Coronary artery (tissue), 2 donors: ENCODE measurements around the gene BCAS1.
A peak's percentile ranks its signal among the peaks of the same experiment; 100 is the strongest.

Experiments used
- DNase-seq: peaks from one replicate; pipeline ENCODE4 v3.0.0-alpha.2; 2017; ENCODE audit warnings: low spot score
- H3K27ac ChIP-seq, 2 donors: fragments of 200-600 bp; sonication (generic); one replicate each; pipeline ENCODE4 v1.5.1; 2016 to 2019
- H3K4me3 ChIP-seq: fragments of 200-600 bp; sonication (generic); 2 replicates; pipeline ENCODE4 v1.5.1; 2016; ENCODE audit warnings: mild to moderate bottlenecking, moderate library complexity
- TF ChIP-seq, protein P1 (sequence below): fragments of 200-600 bp; sonication (generic); IDR thresholded peaks from one replicate; pipeline ENCODE4 v1.5.1; 2019; ENCODE audit warnings: antibody characterized with exemption

Gene BCAS1

DNA sequence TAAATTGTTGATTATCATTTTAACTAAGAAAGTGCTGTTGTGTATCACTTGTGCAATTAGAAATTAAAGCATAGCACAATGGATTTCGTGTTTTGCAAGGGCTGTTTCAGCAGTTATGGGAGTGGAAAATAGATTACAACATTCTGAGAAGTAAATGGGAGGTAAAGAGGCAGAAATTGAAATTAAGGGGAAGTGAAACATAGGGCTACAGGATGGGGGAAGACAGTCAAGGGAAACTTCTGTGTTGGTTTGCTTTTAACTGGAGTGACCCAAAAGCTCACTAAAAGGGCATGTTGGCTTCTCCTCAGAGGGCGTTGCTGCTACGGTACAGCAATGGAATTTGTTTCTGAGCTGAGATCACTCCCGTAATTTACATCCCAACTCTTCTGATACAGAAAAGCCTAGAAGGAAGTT is 147.5 kb downstream of the BCAS1 start:
- TF ChIP-seq, protein P1, sequence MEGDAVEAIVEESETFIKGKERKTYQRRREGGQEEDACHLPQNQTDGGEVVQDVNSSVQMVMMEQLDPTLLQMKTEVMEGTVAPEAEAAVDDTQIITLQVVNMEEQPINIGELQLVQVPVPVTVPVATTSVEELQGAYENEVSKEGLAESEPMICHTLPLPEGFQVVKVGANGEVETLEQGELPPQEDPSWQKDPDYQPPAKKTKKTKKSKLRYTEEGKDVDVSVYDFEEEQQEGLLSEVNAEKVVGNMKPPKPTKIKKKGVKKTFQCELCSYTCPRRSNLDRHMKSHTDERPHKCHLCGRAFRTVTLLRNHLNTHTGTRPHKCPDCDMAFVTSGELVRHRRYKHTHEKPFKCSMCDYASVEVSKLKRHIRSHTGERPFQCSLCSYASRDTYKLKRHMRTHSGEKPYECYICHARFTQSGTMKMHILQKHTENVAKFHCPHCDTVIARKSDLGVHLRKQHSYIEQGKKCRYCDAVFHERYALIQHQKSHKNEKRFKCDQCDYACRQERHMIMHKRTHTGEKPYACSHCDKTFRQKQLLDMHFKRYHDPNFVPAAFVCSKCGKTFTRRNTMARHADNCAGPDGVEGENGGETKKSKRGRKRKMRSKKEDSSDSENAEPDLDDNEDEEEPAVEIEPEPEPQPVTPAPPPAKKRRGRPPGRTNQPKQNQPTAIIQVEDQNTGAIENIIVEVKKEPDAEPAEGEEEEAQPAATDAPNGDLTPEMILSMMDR = no peak
- peak; percentile 47 for DNase-seq
- Histone ChIP-seq H3K4me3 (no peak overlapping the region), H3K27ac (peak overlapping the region in 1 of 2 donors; percentile 69)

DNA sequence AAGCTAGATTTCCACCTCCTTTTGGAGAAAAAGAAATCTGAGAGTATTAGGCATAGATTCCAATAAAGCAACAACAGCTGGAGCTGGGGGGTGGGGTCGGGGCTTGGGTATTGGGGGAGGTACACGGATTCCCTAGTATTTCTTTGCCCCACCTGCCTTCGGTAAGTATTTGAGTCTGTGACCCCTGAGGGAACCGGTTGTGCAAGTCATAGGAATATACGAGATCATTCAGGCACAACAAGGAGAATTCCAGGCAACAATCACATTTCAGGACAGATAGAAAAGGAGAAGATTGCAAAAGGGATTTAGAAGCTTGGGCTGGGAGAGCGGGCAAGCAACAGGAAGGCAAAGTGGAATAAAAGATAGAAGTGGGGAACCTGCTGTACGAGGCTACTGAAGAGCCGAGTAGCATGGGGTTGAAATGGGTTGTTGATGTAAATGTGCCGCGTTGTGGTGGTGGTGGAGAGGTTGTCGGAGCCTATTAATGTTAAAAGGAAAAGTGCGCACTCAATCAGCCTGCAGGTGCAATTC is 148.9 kb downstream of the BCAS1 start:
- TF ChIP-seq, protein P1 = no peak
- DNase-seq = peak; percentile 22
- H3K4me3 ChIP-seq = no peak overlapping the region
- H3K27ac ChIP-seq = no peak overlapping the region

DNA sequence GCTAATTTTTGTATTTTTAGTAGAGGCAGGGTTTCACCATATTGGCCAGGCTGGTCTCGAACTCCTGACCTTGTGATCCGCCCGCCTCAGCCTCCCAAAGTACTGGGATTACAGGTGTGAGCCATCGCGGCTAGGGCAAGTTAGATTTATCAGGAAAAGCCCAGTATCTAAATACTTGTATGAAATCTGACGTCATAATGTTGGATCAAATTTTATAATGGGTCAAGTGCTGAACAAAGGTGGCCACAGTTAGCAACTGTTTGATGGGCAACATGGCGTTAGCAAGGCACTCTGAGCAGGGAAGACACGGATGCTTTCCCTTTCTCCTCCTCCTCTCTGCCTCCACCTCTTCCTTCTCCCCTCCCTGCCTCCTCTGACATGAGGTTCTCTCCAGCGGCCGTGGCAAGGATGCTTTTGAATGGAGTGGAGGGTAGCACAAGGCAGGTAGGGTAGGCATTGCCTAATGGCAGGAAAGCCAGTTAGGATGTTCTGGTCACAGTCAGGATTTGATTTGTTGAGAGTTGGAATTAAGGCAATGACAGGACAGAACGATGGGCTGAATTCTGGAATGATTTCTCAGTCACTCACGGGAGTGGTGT is 149.6 kb downstream of the BCAS1 start:
- TF ChIP-seq, protein P1 = no peak
- peak; percentile 40 for DNase-seq
- Histone ChIP-seq H3K4me3 (no peak overlapping the region), H3K27ac (no peak overlapping the region)

DNA sequence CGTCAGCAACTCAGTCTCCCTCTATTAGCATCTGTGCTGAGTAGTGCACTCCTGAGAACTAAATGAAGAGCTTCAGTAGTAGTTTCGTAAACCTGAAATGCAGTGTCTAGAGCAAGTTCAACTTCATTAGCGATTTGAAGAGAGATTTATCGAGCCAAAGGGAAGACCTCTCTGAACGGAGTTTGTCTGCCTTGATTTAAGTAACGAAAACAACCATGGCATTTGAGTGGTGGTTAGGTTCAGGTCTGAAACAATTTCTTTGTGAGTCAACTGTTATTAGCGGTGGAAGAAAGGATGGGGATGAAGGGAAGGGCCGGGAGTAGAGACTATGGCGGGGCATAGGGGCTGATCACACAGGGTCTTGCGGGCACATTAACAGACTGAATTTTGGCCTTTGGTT is 150.5 kb downstream of the BCAS1 start:
- Histone ChIP-seq H3K27ac (no peak overlapping the region), H3K4me3 (no peak overlapping the region)
- TF ChIP-seq, protein P1 = no peak
- no peak for DNase-seq

DNA sequence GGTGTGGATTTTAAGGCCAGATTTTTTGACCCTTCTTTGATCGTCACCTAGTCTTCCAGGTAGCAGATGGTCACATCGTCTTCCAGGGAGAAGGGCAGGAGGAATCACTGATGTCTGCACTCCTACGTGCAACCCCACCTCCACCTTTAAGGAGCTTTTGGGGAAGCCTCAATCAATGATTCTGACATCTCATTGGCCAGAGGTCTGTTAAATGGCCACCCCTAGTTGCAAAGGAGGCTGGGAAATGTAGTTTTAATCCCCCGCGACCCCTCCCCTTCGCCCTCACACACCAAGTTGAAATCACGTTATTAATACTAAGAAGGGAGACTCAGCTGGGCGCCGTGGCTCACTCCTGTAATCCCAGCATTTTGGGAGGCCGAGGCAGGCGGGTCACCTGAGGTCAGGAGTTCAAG is 151.4 kb downstream of the BCAS1 start:
- DNase-seq = no peak
- no peak overlapping the region for H3K27ac ChIP-seq
- TF ChIP-seq, protein P1 = no peak

DNA sequence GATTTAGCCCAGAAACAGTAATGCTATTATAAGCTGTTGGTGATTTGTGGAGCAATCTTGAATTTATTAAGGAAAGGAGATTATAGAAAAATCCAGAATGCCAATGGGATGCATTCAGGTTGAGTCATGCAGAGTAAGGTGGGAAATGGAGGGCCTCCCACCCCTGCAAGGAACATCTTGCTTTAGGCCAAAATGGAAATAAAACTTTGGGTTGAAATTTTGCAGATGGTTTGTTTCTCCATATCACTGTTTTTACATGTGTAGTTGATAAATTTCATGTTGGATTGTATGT is 152.4 kb downstream of the BCAS1 start:
- Histone ChIP-seq H3K4me3 (no peak overlapping the region), H3K27ac (peak overlapping the region; percentile 86 to 89)
- TF ChIP-seq, protein P1 = no peak
- DNase-seq = no peak

More for the DNA sequence above, 151.4 kb downstream of the BCAS1 start:
- H3K4me3 ChIP-seq = no peak overlapping the region
